Peyer's patch (tissue), 4 donors: ENCODE measurements around the gene SLC6A16.

Experiments
- CTCF ChIP-seq, 6 experiments: fragments of 450-650 bp in 4 of 6; fragments of 200-600 bp in 2 of 6; sonication (generic) in 1 of 6; IDR thresholded peaks; one replicate each; pipeline ENCODE4 v1.5.1; 2017 to 2019; ENCODE audit warnings: antibody characterized with exemption in 6 of 6, mild to moderate bottlenecking in 3 of 6, moderate library complexity in 1 of 6
- POLR2A ChIP-seq, 2 donors: fragments of 450-650 bp; IDR thresholded peaks; one replicate each; pipeline ENCODE4 v1.5.1; 2017; ENCODE audit warnings: antibody characterized with exemption in 2 of 2, mild to moderate bottlenecking in 2 of 2, moderate library complexity in 2 of 2

GRCh38 chr19:49295208-49295880 is 29.6 kb downstream of the SLC6A16 start:
- no peak for TF ChIP-seq CTCF (IDR thresholded peaks at IDR 0.05)
- no peak for TF ChIP-seq POLR2A (IDR thresholded peaks at IDR 0.05)
